Measurements from ENCODE around the gene CYP1A2. TPM values are rescaled to one million over a fixed set of nuclear protein-coding genes. Genes with fewer than 3 reads are reported as not detected.
A peak's percentile ranks its signal among the peaks of the same experiment; 100 is the strongest.

CYP1A2 gene
- polyA plus RNA-seq, 3 donors: not detected

DNA sequence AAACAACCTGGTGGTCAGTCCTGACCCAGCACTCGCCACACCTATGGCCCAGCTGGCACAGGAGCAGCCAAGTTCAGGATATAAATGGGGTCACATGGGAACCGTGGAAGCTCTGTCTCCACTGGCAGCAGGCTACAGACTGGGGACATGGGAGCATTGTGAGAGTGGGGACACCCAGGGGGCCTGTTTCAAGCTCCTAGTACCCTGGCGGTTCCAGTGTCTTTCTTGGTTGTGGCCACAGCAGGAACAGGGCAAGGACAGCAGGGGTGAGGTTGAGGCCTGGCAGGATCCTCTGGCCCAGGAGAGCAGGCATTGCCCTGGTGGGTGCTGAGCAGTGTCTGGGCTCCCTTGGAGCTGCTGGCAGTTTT, 35.1 kb downstream of the CYP1A2 start:
- Mint-ChIP-seq H3K27me3 (ENCODE audit: low read depth in 3 of 3) (peaks cover 0 to 5% (median 0%) of the 10 kb centered on the region in 3 donors), H3K9me3 (peaks cover 0 to 3% (median 0%) of the 10 kb centered on the region in 7 donors), H3K4me1 (peaks cover 80% of the 10 kb centered on the region), H3K27ac (peak overlapping the region; percentile 93 to 99 (median 95)), H3K36me3 (peaks cover 19 to 35% of the 10 kb centered on the region in 2 donors), H3K4me3 (peak overlapping the region; percentile 95 to 97)
- Histone ChIP-seq H2AFZ (ENCODE audit: insufficient read depth, low read depth, low read length, poor library complexity, severe bottlenecking) (no peak overlapping the region), H4K20me1 (ENCODE audit: insufficient read depth, low read length) (peaks cover 19% of the 10 kb centered on the region), H3K9me3 (replicated peaks in 1 of 2; ENCODE audit: control insufficient read depth in 1 of 2, insufficient read depth in 1 of 2, low read length in 2 of 2) (no peaks in the 10 kb centered on the region), H3K4me1 (ENCODE audit: control insufficient read depth in 1 of 2, insufficient read depth in 2 of 2, low read length in 2 of 2) (peaks cover 84 to 89% of the 10 kb centered on the region in 2 donors), H3K36me3 (replicated peaks in 1 of 2; ENCODE audit: control insufficient read depth in 1 of 2, insufficient read depth in 2 of 2, low read length in 2 of 2) (peaks cover 5 to 7% of the 10 kb centered on the region in 2 donors), H3K4me2 (replicated peaks; ENCODE audit: extremely low read depth, low read length, poor library complexity, severe bottlenecking) (peak overlapping the region; percentile 93), H3K27ac (ENCODE audit: low read depth in 1 of 2, low read length in 2 of 2) (peak overlapping the region; percentile 96 to 97), H3K4me3 (replicated peaks in 1 of 3; ENCODE audit: low read depth in 2 of 3, low read length in 3 of 3) (peak overlapping the region; percentile 91 to 100 (median 92)), H3K27me3 (ENCODE audit: control insufficient read depth in 2 of 2, insufficient read depth in 2 of 2, low read length in 2 of 2) (no peaks in the 10 kb centered on the region), H3K9ac (ENCODE audit: insufficient read depth, low read length, poor library complexity, severe bottlenecking) (peak overlapping the region; percentile 87), H3K79me2 (ENCODE audit: insufficient read depth, low read length) (peaks cover 72% of the 10 kb centered on the region)
- intact Hi-C loops (cut with micrococcal nuclease): loop anchor here in 1 of 2 donors (1.0 to 2.0 kb wide), 2 partner anchors 8 to 15 kb away; no protein-coding TSS in a partner anchor
- no peak for DNase-seq
- TF ChIP-seq, protein P1, sequence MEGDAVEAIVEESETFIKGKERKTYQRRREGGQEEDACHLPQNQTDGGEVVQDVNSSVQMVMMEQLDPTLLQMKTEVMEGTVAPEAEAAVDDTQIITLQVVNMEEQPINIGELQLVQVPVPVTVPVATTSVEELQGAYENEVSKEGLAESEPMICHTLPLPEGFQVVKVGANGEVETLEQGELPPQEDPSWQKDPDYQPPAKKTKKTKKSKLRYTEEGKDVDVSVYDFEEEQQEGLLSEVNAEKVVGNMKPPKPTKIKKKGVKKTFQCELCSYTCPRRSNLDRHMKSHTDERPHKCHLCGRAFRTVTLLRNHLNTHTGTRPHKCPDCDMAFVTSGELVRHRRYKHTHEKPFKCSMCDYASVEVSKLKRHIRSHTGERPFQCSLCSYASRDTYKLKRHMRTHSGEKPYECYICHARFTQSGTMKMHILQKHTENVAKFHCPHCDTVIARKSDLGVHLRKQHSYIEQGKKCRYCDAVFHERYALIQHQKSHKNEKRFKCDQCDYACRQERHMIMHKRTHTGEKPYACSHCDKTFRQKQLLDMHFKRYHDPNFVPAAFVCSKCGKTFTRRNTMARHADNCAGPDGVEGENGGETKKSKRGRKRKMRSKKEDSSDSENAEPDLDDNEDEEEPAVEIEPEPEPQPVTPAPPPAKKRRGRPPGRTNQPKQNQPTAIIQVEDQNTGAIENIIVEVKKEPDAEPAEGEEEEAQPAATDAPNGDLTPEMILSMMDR (IDR thresholded peaks at IDR 0.05): peak; percentile 6
- 12% methylated on average over 3 of the region's 3 CpGs for WGBS (ENCODE audit: insufficient coverage)

DNA sequence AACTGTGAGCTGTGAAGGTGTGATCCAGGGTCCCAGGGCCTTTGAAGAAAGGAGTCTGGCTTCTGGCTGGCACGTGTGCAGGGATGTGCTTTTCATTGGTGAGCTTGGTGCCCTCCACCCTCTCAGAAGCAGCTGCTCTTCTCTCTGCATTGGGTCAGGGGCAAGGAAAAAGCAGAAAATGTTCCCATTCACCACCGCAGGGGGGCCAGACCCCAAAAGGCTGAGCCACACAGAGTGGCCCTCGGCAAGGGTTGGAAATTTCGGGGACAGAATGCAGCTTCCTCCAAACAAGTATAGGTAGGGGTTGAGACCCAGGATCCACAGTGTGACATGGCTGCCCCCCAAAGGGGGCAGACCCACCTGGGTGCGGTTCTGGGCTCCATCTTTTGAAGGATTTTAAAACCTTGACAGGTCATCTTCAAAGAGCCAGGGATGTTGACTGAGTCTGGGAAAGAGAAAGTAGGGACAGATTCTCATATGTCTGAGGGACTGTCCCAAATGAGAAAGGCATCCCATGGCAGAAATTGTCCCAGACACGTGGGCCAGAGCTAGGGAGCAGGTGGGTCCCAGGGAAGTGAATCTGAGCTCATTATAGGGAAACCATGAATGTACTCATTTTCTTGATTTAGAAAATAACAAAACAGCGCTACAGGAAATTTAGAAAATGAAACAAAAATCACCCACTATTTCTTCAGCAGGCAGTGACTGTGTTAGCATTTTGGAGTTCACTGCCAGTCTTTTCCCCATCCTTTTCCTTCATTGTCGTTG, 36.0 kb downstream of the CYP1A2 start:
- H3K36me3 Mint-ChIP-seq: peaks cover 25 to 41% of the 10 kb centered on the region in 2 donors
- Histone ChIP-seq H3K27ac (ENCODE audit: low read depth in 1 of 2, low read length in 2 of 2) (peak overlapping the region; percentile 96 to 97), H3K4me1 (ENCODE audit: control insufficient read depth in 1 of 2, insufficient read depth in 2 of 2, low read length in 2 of 2) (peaks cover 84 to 89% of the 10 kb centered on the region in 2 donors), H3K27me3 (ENCODE audit: control insufficient read depth in 2 of 2, insufficient read depth in 2 of 2, low read length in 2 of 2) (no peaks in the 10 kb centered on the region), H3K4me3 (replicated peaks in 1 of 3; ENCODE audit: low read depth in 2 of 3, low read length in 3 of 3) (peak overlapping the region; percentile 91 to 100 (median 92)), H4K20me1 (ENCODE audit: insufficient read depth, low read length) (peaks cover 19% of the 10 kb centered on the region), H3K9ac (ENCODE audit: insufficient read depth, low read length, poor library complexity, severe bottlenecking) (peak overlapping the region; percentile 87), H2AFZ (ENCODE audit: insufficient read depth, low read depth, low read length, poor library complexity, severe bottlenecking) (no peak overlapping the region), H3K9me3 (replicated peaks in 1 of 2; ENCODE audit: control insufficient read depth in 1 of 2, insufficient read depth in 1 of 2, low read length in 2 of 2) (no peaks in the 10 kb centered on the region), H3K36me3 (replicated peaks in 1 of 2; ENCODE audit: control insufficient read depth in 1 of 2, insufficient read depth in 2 of 2, low read length in 2 of 2) (peaks cover 5 to 7% of the 10 kb centered on the region in 2 donors), H3K79me2 (ENCODE audit: insufficient read depth, low read length) (peaks cover 80% of the 10 kb centered on the region), H3K4me2 (replicated peaks; ENCODE audit: extremely low read depth, low read length, poor library complexity, severe bottlenecking) (peak overlapping the region; percentile 93)
- peak overlapping the region; percentile 95 to 97 for H3K4me3 Mint-ChIP-seq
- WGBS (ENCODE audit: insufficient coverage): 25% methylated on average over 3 of the region's 8 CpGs
- H3K4me1 Mint-ChIP-seq: peaks cover 78% of the 10 kb centered on the region
- TF ChIP-seq, protein P1 (IDR thresholded peaks at IDR 0.05): peak; percentile 2
- no peak for DNase-seq
- H3K9me3 Mint-ChIP-seq: peaks cover 0 to 2% (median 0%) of the 10 kb centered on the region in 7 donors
- peak overlapping the region; percentile 39 to 100 (median 99) for H3K27ac Mint-ChIP-seq
- intact Hi-C loops (cut with micrococcal nuclease): loop anchor here in 1 of 2 donors (2.0 kb wide), 1 partner anchor 14 kb away; no protein-coding TSS in a partner anchor
- H3K27me3 Mint-ChIP-seq (ENCODE audit: low read depth in 3 of 3): peaks cover 0 to 5% (median 0%) of the 10 kb centered on the region in 3 donors

All from CD14-positive monocyte (primary cell).